ENCODE measurements around the gene RNU7-1.
"Not testable (repeated sequence)": the region's sequence is repeated elsewhere in the genome, so short reads cannot be mapped to it uniquely, and the experiment has no call there.

GRCh38 chr12:6908141-6908540, 35.5 kb upstream of the RNU7-1 start:
- TF ChIP-seq, protein P1, sequence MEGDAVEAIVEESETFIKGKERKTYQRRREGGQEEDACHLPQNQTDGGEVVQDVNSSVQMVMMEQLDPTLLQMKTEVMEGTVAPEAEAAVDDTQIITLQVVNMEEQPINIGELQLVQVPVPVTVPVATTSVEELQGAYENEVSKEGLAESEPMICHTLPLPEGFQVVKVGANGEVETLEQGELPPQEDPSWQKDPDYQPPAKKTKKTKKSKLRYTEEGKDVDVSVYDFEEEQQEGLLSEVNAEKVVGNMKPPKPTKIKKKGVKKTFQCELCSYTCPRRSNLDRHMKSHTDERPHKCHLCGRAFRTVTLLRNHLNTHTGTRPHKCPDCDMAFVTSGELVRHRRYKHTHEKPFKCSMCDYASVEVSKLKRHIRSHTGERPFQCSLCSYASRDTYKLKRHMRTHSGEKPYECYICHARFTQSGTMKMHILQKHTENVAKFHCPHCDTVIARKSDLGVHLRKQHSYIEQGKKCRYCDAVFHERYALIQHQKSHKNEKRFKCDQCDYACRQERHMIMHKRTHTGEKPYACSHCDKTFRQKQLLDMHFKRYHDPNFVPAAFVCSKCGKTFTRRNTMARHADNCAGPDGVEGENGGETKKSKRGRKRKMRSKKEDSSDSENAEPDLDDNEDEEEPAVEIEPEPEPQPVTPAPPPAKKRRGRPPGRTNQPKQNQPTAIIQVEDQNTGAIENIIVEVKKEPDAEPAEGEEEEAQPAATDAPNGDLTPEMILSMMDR (IDR thresholded peaks at IDR 0.05) = not testable (repeated sequence)
- TF ChIP-seq EP300 (IDR thresholded peaks at IDR 0.05) = not testable (repeated sequence)

Measured in upper lobe of left lung (tissue), 4 donors.